GM10266 (cell line): ENCODE data around the gene RTN3.
A peak's percentile ranks its signal among the peaks of the same experiment; 100 is the strongest.

Source experiments
- DNase-seq: peaks from one replicate; pipeline ENCODE4 v3.0.0; 2012; ENCODE audit errors: extremely low spot score
- TF ChIP-seq, protein P1 (sequence below): IDR thresholded peaks from 2 replicates; pipeline ENCODE4 v1.5.1; 2012; ENCODE audit warnings: mild to moderate bottlenecking, low read depth; ENCODE audit not compliant: control insufficient read depth, insufficient read depth; ENCODE audit errors: missing control alignments

Gene RTN3

DNA sequence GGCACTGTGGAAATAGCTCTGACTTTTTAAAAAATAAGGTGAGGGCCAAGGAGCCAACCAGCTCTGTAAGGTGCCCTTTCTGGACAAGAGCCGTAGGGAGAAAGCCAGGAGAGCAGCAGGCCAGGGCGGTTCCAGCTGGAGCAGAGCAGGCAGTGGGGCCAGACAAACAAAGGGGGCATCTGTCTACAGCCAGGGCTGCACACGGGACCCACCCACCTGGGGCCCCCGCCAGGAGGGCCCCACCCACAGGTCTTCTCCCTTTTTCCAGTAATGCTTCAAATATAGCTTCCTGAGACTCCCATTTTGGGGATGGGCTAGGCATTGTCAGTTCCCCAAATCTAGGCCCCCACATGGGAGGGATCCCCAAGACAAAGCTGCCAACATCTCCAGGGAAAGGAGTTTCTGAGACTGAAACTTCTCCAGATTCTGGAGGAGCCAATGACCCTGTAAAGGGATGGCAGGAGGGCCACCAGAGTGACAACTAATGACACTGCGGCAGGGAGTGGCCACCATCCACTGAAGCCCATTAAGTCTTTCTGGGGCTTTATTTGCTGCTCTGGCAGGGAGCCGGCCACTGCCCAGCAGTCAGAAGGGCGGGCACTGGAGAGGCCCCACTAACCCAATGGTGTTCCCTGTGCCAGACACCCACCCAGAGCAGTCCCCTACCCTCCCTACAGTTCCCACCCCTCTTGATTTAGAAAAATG, 85.4 kb downstream of the RTN3 start:
- DNase-seq, result no peak
- TF ChIP-seq, protein P1, sequence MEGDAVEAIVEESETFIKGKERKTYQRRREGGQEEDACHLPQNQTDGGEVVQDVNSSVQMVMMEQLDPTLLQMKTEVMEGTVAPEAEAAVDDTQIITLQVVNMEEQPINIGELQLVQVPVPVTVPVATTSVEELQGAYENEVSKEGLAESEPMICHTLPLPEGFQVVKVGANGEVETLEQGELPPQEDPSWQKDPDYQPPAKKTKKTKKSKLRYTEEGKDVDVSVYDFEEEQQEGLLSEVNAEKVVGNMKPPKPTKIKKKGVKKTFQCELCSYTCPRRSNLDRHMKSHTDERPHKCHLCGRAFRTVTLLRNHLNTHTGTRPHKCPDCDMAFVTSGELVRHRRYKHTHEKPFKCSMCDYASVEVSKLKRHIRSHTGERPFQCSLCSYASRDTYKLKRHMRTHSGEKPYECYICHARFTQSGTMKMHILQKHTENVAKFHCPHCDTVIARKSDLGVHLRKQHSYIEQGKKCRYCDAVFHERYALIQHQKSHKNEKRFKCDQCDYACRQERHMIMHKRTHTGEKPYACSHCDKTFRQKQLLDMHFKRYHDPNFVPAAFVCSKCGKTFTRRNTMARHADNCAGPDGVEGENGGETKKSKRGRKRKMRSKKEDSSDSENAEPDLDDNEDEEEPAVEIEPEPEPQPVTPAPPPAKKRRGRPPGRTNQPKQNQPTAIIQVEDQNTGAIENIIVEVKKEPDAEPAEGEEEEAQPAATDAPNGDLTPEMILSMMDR, result no peak

DNA sequence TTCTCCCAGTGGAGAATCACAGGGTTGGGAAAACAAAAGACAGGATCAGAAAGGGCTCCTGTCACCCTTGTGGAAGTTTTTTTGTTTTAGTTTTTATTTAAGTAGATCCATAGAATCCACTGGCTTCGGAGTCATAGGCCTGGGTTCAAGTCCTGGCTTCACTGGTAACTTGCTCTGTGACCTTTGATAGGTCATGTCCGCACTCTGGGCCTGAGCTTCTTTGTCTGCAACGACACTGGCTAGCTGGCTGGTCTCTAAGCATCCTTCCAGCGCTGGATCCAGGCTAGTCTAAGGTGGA, 85.9 kb downstream of the RTN3 start:
- no peak for DNase-seq
- TF ChIP-seq, protein P1, result no peak

DNA sequence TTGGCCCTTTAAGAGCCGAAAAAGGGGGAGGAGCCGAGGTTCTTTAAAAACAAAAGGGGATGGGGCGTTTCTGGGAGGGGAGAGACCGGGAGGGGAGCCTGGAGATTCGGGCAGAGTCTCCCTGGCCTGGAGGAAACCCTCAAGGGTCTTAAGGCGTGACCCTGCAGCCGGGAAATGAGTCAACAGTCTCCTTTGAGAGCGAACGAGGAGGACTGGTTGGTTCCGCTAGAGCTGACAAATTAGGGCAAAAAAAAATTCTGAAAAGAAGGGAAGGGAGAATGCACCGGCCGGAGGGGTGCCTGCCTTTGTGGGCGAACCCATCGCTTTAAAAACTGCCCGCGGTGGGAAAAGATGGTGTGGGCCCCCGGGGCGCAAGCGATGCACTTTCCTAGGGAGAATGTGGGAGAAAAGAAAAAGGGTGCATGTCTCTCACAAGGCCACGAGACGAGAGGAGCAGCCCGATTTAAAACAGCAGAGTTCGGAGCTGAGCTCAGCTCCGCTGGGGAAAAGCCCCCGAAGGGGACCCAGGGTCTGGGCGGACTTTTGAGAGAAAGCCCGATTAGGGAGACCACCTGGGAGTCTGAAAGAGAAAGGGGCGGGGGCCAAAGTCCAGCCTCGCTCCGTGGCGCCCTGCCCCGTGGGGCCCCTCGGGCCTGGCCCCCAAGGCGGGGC, 86.4 kb downstream of the RTN3 start:
- TF ChIP-seq, protein P1, result no peak
- DNase-seq, result peak; percentile 80

DNA sequence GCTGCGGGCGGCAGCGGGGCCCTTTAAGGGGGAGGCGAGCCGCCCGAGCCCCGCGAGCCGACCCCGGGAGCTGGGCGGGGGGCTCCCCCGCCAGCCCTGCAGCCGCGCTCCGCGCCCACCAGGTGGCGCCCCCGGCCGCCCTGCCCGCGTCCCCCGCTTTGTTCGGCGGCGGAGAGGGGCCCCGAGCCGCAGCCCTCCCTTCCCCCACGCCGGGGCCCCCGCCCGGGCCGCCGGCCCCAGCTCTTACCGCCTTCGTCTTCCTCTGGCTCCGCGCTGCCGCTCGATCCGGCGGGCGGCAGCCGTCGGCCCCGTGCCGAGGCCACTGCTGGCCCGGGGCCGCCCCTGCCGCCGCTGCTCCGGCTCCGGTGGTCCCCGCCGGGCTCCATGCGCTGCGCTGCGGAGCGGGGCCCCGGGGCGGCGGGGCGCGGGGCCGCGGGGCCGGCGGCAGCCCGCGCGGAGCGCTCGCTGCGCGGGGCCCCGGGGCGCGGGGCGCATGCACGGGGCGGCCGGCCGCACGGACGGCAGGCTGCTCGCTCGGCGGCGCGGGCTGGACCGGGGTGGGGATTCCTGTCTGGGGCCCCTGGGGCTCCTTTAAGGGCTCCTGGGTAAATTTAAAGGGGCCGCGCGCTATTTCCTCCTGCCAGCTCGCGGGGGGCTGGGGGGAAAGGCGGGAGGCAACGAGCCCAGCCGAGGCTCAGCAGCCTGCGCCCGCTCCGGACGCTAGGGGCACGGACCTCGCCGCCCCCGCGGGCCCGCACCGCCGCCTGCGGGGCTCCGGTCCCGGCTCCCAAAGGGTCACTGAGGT, 87.1 kb downstream of the RTN3 start, which contains the start of gene ZFTA:
TSS of gene ZFTA (minus strand) at position 539 of the 805 bp plus-strand sequence. CDS start at position 386, 153 bp downstream.
- TF ChIP-seq, protein P1, result peak; percentile 85
- peak; percentile 95 for DNase-seq

DNA sequence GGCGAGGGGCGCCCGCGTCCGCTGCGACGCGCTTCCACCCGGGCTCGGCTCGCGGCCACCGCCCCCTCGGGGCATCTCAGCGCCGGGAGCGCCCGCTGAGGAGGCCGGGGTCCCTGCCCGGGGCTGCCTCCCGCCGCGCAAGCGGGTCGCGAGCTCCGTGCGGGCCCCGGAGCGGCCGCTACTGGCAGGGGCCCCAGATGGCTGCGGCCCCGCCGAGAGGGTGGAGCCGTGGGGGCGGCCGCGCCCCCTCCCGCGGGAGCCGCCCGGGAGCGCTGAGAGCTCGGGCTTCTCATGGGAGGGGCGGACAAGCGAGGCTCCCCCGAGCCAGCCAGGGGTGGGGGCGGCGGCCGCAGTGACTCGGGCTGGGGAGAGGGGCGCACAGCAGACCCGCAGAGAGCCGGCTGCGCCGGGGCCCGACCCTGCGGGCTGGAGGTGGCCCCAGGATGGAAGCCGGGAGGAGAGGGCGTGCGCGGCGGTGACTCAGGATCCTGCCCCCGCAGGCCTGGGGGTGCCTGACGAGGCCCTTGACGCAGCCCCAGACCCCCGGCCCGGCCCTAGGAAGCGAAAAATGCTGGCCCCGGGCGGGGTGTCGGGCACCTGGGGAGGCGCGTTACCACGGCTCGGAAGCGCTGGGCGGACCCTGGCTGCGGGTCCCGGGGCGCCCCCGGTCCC, 87.9 kb downstream of the RTN3 start:
- peak; percentile 83 for DNase-seq
- TF ChIP-seq, protein P1, result no peak

DNA sequence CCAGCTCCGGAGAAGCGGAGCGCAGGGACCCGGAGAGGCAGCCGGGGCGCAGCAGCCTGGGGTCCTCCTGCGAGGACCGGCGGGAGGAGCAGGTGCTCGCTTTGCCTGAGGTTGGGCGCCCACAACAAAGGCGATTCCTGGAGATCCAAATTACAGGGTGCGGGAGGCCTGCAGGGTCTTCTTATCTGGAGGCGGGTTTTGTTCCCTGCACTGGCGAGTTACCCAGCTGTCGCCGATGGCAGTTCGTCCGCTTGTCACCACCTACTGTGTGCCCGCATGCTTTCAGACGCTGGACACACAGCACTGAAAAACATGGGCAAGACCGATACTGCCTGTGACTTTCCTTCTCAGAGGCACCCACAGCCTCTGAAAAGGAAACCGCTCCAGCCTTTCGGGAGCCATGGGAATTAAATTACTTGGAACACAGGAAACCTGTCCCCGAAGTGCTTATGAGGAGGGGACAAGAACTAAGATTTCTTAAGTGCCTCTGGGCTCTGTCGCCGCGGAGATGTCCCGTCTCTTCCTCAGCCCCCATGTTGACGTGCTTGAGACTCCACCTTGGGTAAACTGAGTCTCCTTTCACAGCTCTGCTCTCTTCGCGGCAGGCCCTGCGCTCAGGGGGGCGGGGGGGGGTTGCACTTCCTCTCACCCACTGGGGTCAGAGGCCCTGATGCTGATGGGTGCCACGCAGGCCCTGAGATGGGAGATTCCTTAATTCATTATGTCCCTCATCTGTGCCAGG, 88.6 kb downstream of the RTN3 start:
- TF ChIP-seq, protein P1, result no peak
- no peak for DNase-seq
